ENCODE data around the gene ENPP3. TPM values are rescaled to one million over a fixed set of nuclear protein-coding genes. Genes with fewer than 3 reads are reported as not detected.

Gene ENPP3
- total and polyA plus RNA-seq, 9 of the 15 experiments (the other 6 are each of a cell fraction or from before 2014, with no cell fraction given): 14.0 to 32.8 (median 21.6) TPM

GRCh38 chr6:131627724-131628682, 9.1 kb upstream of the ENPP3 start, which contains the start of gene MED23:
MED23 (minus strand) TSS chr6:131628242; CDS start chr6:131628049, 193 bp downstream.
- FAIRE-seq: peak; percentile 84
- under 1% methylated on average over 53 of the region's 53 CpGs for whole genome bisulfite sequencing (ENCODE audit: insufficient coverage, low coverage, missing lambda C conversion rate)
- TSS peak; percentile 58 for BruUV-seq (replicated peaks)
- no peak for TF ChIP-seq E2F6 (IDR thresholded peaks at IDR 0.05; ENCODE audit: borderline replicate concordance in 1 of 2, extremely low read depth in 1 of 2, insufficient read depth in 1 of 2, insufficient read length in 1 of 2, low read depth in 1 of 2, low read length in 1 of 2, poor library complexity in 1 of 2, severe bottlenecking in 1 of 2)
- no peak for TF ChIP-seq ZNF589 (CRISPR knock-in tag; IDR thresholded peaks at IDR 0.05; ENCODE audit: low read depth)
- TF ChIP-seq RUNX1 (IDR thresholded peaks at IDR 0.05; ENCODE audit: low read depth): peak; percentile 72; the same call in 1 of the 2 replicates
- TF ChIP-seq ADNP (tag; IDR thresholded peaks at IDR 0.05): peak; percentile 71
- peak; percentile 66 for TF ChIP-seq EP300 (IDR thresholded peaks at IDR 0.05; ENCODE audit: low read length)
- peak in 1 of 2 experiments; percentile 60; a peak in 1 of 4 replicates for TF ChIP-seq MLX (CRISPR knock-in tag; conservative IDR thresholded peaks at IDR 0.05)
- no peak for TF ChIP-seq ZNF561 (CRISPR knock-in tag; conservative IDR thresholded peaks at IDR 0.05)
- TF ChIP-seq ETS2 (tag; IDR thresholded peaks at IDR 0.05; ENCODE audit: borderline replicate concordance, poor library complexity, severe bottlenecking): no peak
- TF ChIP-seq EP400 (IDR thresholded peaks at IDR 0.05): peak; percentile 76
- TF ChIP-seq HMG20B (CRISPR knock-in tag; IDR thresholded peaks at IDR 0.05): no peak
- TF ChIP-seq STAG1 (CRISPR knock-in tag; IDR thresholded peaks at IDR 0.05; ENCODE audit: borderline replicate concordance): no peak
- TF ChIP-seq ZNF699 (CRISPR knock-in tag; IDR thresholded peaks at IDR 0.05; ENCODE audit: insufficient replicate concordance): no peak

More at GRCh38 chr6:131627724-131628682, 9.1 kb upstream of the ENPP3 start, which contains the start of gene MED23:
- H2AFZ ChIP-seq (ENCODE audit: low read depth, low read length): peak within 1 kb of the TSS; percentile 98
- intact Hi-C loops (cut with micrococcal nuclease): loop anchor here (1.0 kb wide), 1 partner anchor 109 kb away; no protein-coding TSS in a partner anchor
- peak; percentile 96 for ATAC-seq
- H3K36me3 ChIP-seq (ENCODE audit: control insufficient read depth, insufficient read depth, low read length): peaks cover 35% of the 10 kb centered on the region
- peaks cover 0 to 13% of the 10 kb centered on the region in 2 experiments; a peak in 3 of 5 replicates for H3K4me1 ChIP-seq (replicated peaks in 1 of 2; ENCODE audit: control insufficient read depth in 2 of 2, insufficient read depth in 2 of 2, low read length in 2 of 2)
- H3K9me1 ChIP-seq (ENCODE audit: control insufficient read depth, insufficient read depth, low read length): no peaks in the 10 kb centered on the region
- H3K9ac ChIP-seq (ENCODE audit: insufficient read depth in 1 of 2, low read depth in 2 of 2, low read length in 2 of 2): peak within 1 kb of the TSS; percentile 89 to 98
- DNase-seq (ENCODE audit: extremely low read depth in 1 of 4, low spot score in 3 of 4): peak; percentile 88 to 96 (median 91)
- in situ Hi-C loops (cut with MboI): loop anchor here (25.0 kb wide), 1 partner anchor 1184 kb away; the partner anchor contains the start of gene RPS12
- H3K27ac ChIP-seq (ENCODE audit: extremely low read depth, low read depth, low read length): peak within 1 kb of the TSS; percentile 86
- no peaks in the 10 kb centered on the region for H3K9me3 ChIP-seq (replicated peaks; ENCODE audit: control insufficient read depth, insufficient read depth, low read depth, low read length)
- H4K20me1 ChIP-seq (replicated peaks; ENCODE audit: control insufficient read depth, insufficient read depth, low read length): no peaks in the 10 kb centered on the region
- CTCF ChIA-PET (ENCODE audit: low intra/inter-chr PET ratio): interaction anchor here (1.1 to 1.8 kb wide), 2 partner anchors 109 to 742 kb away, joined by 5 read pairs; no protein-coding TSS in a partner anchor
- peak within 1 kb of the TSS; percentile 90 for H3K4me2 ChIP-seq (ENCODE audit: insufficient read depth, low read length)
- POLR2A ChIA-PET: interaction anchor here (0.6 to 2.6 kb wide), 15 partner anchors 9 to 1691 kb away, joined by 3 to 11 read pairs (median 4); partner anchors contain the start of genes ARG1 and ENPP3
- peaks cover 27% of the 10 kb centered on the region for H3K79me2 ChIP-seq (ENCODE audit: control insufficient read depth, insufficient read depth, low read length)
- no peaks in the 10 kb centered on the region for H3K27me3 ChIP-seq (ENCODE audit: control insufficient read depth in 2 of 2, insufficient read depth in 2 of 2, low read length in 2 of 2)
- H3K4me3 ChIP-seq: peak within 1 kb of the TSS; percentile 73
